Keratinocyte (primary cell): Measurements from ENCODE around the gene KRTAP20-4. TPM values are rescaled to one million over a fixed set of nuclear protein-coding genes. Genes with fewer than 3 reads are reported as not detected.

Experiments used
- DNase-seq: peaks from one replicate; pipeline ENCODE4 v3.0.0-alpha.2; 2011; ENCODE audit warnings: low read depth, missing footprints, low spot score
- FAIRE-seq: peaks from 2 replicates; lab custom pipeline; 2011; peaks lifted over from hg19 to GRCh38; lab: Jason Lieb, UNC
- H2AFZ ChIP-seq: 2 replicates; pipeline ENCODE4 v1.6.0; 2012; ENCODE audit warnings: low read length, control low read depth, inconsistent platforms; ENCODE audit not compliant: control insufficient read depth
- H3K27ac ChIP-seq: 2 replicates; pipeline ENCODE4 v1.5.1; 2011; ENCODE audit warnings: low read length; ENCODE audit not compliant: control insufficient read depth, insufficient read depth
- H3K27me3 ChIP-seq: 3 replicates; pipeline ENCODE4 v1.6.0; 2011; ENCODE audit warnings: low read length; ENCODE audit not compliant: control insufficient read depth, insufficient read depth; ENCODE audit errors: extremely low read depth
- H3K36me3 ChIP-seq, 2 experiments: 2 replicates in 1 of 2; 3 replicates in 1 of 2; pipeline ENCODE4 v1.5.1; 2011; ENCODE audit warnings: low read length in 2 of 2, mild to moderate bottlenecking in 1 of 2; ENCODE audit not compliant: control insufficient read depth in 2 of 2, insufficient read depth in 2 of 2; ENCODE audit errors: extremely low read depth in 1 of 2
- H3K4me1 ChIP-seq: 3 replicates; pipeline ENCODE4 v1.5.1; 2011; ENCODE audit warnings: low read length; ENCODE audit not compliant: control insufficient read depth, insufficient read depth; ENCODE audit errors: extremely low read depth
- H3K4me2 ChIP-seq: 3 replicates; pipeline ENCODE4 v1.6.0; 2011; ENCODE audit warnings: low read depth, low read length; ENCODE audit not compliant: control insufficient read depth, insufficient read depth; ENCODE audit errors: extremely low read depth
- H3K4me3 ChIP-seq, 3 experiments: fragments of 200-600 bp in 1 of 3; sonication (generic) in 1 of 3; 2 replicates in 2 of 3; 3 replicates in 1 of 3; pipeline ENCODE4 v1.5.1; 2011 to 2016; ENCODE audit warnings: low read length in 3 of 3, mild to moderate bottlenecking in 3 of 3, control low read depth in 2 of 3, inconsistent platforms in 1 of 3, low read depth in 1 of 3, mixed read lengths in 1 of 3, mixed run types in 1 of 3, moderate library complexity in 1 of 3; ENCODE audit not compliant: control insufficient read depth in 2 of 3, insufficient read depth in 2 of 3; ENCODE audit errors: extremely low read depth in 1 of 3
- H3K79me2 ChIP-seq: 2 replicates; pipeline ENCODE4 v1.6.0; 2012; ENCODE audit warnings: low read length; ENCODE audit not compliant: control insufficient read depth, insufficient read depth
- H3K9ac ChIP-seq: 3 replicates; pipeline ENCODE4 v1.6.0; 2011; ENCODE audit warnings: low read length; ENCODE audit not compliant: control insufficient read depth, insufficient read depth; ENCODE audit errors: extremely low read depth
- H3K9me1 ChIP-seq: 3 replicates; pipeline ENCODE4 v1.6.0; 2011; ENCODE audit warnings: low read length; ENCODE audit not compliant: control insufficient read depth, insufficient read depth; ENCODE audit errors: extremely low read depth
- H3K9me3 ChIP-seq: 2 replicates; pipeline ENCODE4 v1.5.1; 2012; ENCODE audit warnings: low read depth, low read length; ENCODE audit not compliant: control insufficient read depth
- H4K20me1 ChIP-seq: 3 replicates; pipeline ENCODE4 v1.6.0; 2011; ENCODE audit warnings: low read length; ENCODE audit not compliant: control insufficient read depth, insufficient read depth; ENCODE audit errors: extremely low read depth
- CTCF ChIP-seq, 3 experiments: IDR thresholded peaks in 1 of 3; conservative IDR thresholded peaks in 1 of 3; optimal IDR thresholded peaks in 1 of 3; 2 replicates in 2 of 3; 3 replicates in 1 of 3; pipeline versions ENCODE3 to v1.5.1; 2011; ENCODE audit warnings: low read length in 3 of 3, mild to moderate bottlenecking in 3 of 3, moderate library complexity in 2 of 3, control low read depth in 1 of 3, inconsistent platforms in 1 of 3; ENCODE audit not compliant: insufficient read depth in 2 of 3; ENCODE audit errors: extremely low read depth in 1 of 3
- EZH2 ChIP-seq: IDR thresholded peaks from one replicate; pipeline ENCODE4 v1.6.1; 2012; ENCODE audit warnings: inconsistent platforms, mild to moderate bottlenecking, low read length, moderate library complexity
- dilution Hi-C: fragments of 300-500 bp; cut with MboI; formaldehyde crosslinking; loops from one replicate; pipeline ENCODE4 v1.7.0; 2020; ENCODE audit warnings: low sequenced_read_pairs; ENCODE audit not compliant: extremely low pct_ligation_motif_present
- polyA plus RNA-seq, 5 experiments: library from polyadenylated mRNA; depleted of rRNA in 3 of 5; stranded (reverse) in 3 of 5; stranded (forward) in 1 of 5; unstranded in 1 of 5; fragments of >200 nt; gene quantifications; 1 replicate in 1 of 5; 2 replicates in 3 of 5; 3 replicates in 1 of 5; pipeline versions ENCODE4 v1.2.1 to v1.2.3, GENCODE V29; 2011 to 2012; ENCODE audit warnings: missing spikeins in 2 of 5, low read depth in 1 of 5, low replicate concordance in 1 of 5

KRTAP20-4 gene
- polyA plus RNA-seq, 1 donor (not counting 4 experiments of a cell fraction or from before 2014, with no cell fraction given): not detected

DNA sequence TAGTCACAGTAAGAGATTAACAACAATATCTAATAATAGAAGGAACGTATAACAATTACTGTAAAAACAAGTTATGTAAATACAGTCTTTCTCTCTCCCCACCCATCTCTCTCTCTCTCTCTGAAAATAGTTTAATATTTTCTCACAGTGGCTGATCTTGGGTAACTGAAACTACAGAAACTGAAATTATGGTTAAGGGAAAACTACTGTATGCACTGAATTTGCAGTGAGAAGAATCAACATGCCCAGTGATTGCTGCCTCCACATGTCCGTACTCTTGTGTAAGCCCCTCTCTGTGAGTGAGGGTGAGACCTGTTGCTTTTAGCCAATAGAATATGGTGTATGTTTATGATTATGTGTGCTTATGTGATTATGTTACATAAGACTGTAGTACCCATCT lies 8.3 kb upstream of the KRTAP20-4 start:
- H3K9ac ChIP-seq: no peak overlapping the region
- no peak for FAIRE-seq
- dilution Hi-C loops: no loop called here

DNA sequence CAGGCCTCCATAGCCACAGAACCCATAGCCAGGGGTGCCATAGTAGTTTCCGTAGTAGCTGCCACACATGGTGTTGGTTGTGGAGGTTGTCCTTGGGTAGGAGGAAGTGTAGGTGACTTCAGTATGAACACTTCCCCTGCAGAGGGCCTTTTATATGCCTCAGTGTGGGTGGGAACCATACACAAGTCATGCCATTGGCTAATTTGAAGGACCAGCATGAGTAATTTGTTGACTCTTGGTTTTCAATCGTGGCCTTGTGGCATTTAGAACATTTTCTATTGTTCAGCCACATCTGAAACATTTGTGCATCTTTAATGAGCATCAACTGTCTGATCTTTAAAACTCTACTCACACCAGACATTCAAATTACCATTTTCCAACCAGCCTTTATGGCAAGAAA lies 6.6 kb upstream of the KRTAP20-4 start, which contains the start of gene KRTAP6-1:
Gene KRTAP6-1 (minus strand): TSS at position 95 of the 400 bp plus-strand sequence. CDS start 26 bp downstream, at position 69.
- DNase-seq: no peak
- Histone ChIP-seq H3K27ac (no peak within 1 kb of the TSS), H3K9ac (no peak within 1 kb of the TSS), H3K4me1 (no peaks in the 10 kb centered on the region), H4K20me1 (no peaks in the 10 kb centered on the region), H3K79me2 (no peaks in the 10 kb centered on the region), H2AFZ (no peak within 1 kb of the TSS), H3K4me2 (no peak within 1 kb of the TSS), H3K9me3 (no peaks in the 10 kb centered on the region), H3K4me3 (no peak within 1 kb of the TSS), H3K27me3 (no peaks in the 10 kb centered on the region), H3K9me1 (no peaks in the 10 kb centered on the region), H3K36me3 (no peaks in the 10 kb centered on the region)
- TF ChIP-seq EZH2: no peak
- TF ChIP-seq CTCF (optimal IDR thresholded peaks at IDR 0.05 in 1 of 3, IDR thresholded peaks at IDR 0.05 in 1 of 3, conservative IDR thresholded peaks at IDR 0.05 in 1 of 3; ENCODE audit: extremely low read depth in 1 of 3, insufficient read depth in 2 of 3, low read length in 3 of 3): no peak
- no peak for FAIRE-seq
- dilution Hi-C loops: no loop called here

More for the DNA sequence above, 8.3 kb upstream of the KRTAP20-4 start:
- Histone ChIP-seq H3K9me3 (no peaks in the 10 kb centered on the region), H3K36me3 (no peaks in the 10 kb centered on the region), H2AFZ (no peak overlapping the region), H3K4me2 (no peak overlapping the region), H3K27ac (no peak overlapping the region), H3K4me1 (no peaks in the 10 kb centered on the region), H3K27me3 (no peaks in the 10 kb centered on the region), H4K20me1 (no peaks in the 10 kb centered on the region), H3K4me3 (no peak overlapping the region), H3K79me2 (no peaks in the 10 kb centered on the region), H3K9me1 (no peaks in the 10 kb centered on the region)
- TF ChIP-seq CTCF (optimal IDR thresholded peaks at IDR 0.05 in 1 of 3, IDR thresholded peaks at IDR 0.05 in 1 of 3, conservative IDR thresholded peaks at IDR 0.05 in 1 of 3; ENCODE audit: extremely low read depth in 1 of 3, insufficient read depth in 2 of 3, low read length in 3 of 3) (no peak), EZH2 (no peak)
- no peak for DNase-seq
